Sigmoid colon (tissue), 7 donors: ENCODE data around the gene PLCB1. TPM values are rescaled to one million over a fixed set of nuclear protein-coding genes. Genes with fewer than 3 reads are reported as not detected.
A peak's percentile ranks its signal among the peaks of the same experiment; 100 is the strongest.

Experiments used
- DNase-seq: peaks from one replicate; pipeline ENCODE4 v3.0.0-alpha.2; 2019
- H3K27ac ChIP-seq, 4 donors: fragments of 200-600 bp; sonication (generic); one replicate each; pipeline ENCODE4 v1.5.1; 2016 to 2019; ENCODE audit warnings: mild to moderate bottlenecking in 1 of 4
- H3K27me3 ChIP-seq, 3 donors: fragments of 200-600 bp; sonication (generic); one replicate each; pipeline ENCODE4 v1.5.1; 2019; ENCODE audit warnings: mild to moderate bottlenecking in 1 of 3
- H3K36me3 ChIP-seq, 4 donors: fragments of 200-600 bp; sonication (generic); one replicate each; pipeline ENCODE4 v1.5.1; 2016 to 2019
- H3K4me1 ChIP-seq, 4 donors: fragments of 200-600 bp; sonication (generic); one replicate each; pipeline ENCODE4 v1.5.1; 2017 to 2019
- H3K4me3 ChIP-seq, 4 donors: fragments of 200-600 bp; sonication (generic); one replicate each; pipeline ENCODE4 v1.5.1; 2017 to 2019; ENCODE audit warnings: mild to moderate bottlenecking in 2 of 4, moderate library complexity in 1 of 4
- H3K9me3 ChIP-seq, 4 donors: fragments of 200-600 bp in 3 of 4; sonication (generic) in 3 of 4; one replicate each; pipeline versions ENCODE4 v1.5.1 to v1.6.1; 2013 to 2019
- EP300 ChIP-seq, 4 donors: sonication (generic); formaldehyde crosslinking; IDR thresholded peaks; one replicate each; pipeline ENCODE4 v1.6.1; 2017; ENCODE audit warnings: antibody characterized with exemption in 4 of 4
- POLR2A ChIP-seq, 2 donors: fragments of 450-650 bp; IDR thresholded peaks; one replicate each; pipeline ENCODE4 v1.6.1; 2016; ENCODE audit warnings: antibody characterized with exemption in 2 of 2, mild to moderate bottlenecking in 2 of 2, moderate library complexity in 2 of 2
- POLR2AphosphoS5 ChIP-seq, 4 donors: sonication (generic); formaldehyde crosslinking; IDR thresholded peaks; one replicate each; pipeline ENCODE4 v1.6.1; 2017; ENCODE audit warnings: antibody characterized with exemption in 4 of 4
- WGBS, 2 donors: extraction: QIAGEN DNeasy Blood & Tissue Kit; methylation state at CpG; one replicate each; pipeline ENCODE4 v1.1.7; 2013; 5-methylcytosine and 5-hydroxymethylcytosine counted together
- intact Hi-C: fragments of 100-400 bp; cut with DNase I; formaldehyde crosslinking; loops from one replicate; pipeline ENCODE4 v1.15.1; 2023
- polyA plus RNA-seq, 3 donors: library from polyadenylated mRNA; stranded (reverse); fragments of 200-250 nt; gene quantifications; one replicate each; pipeline ENCODE4 v1.2.3, GENCODE V29; 2013
- total RNA-seq, 4 donors: library from RNA; depleted of rRNA; stranded (reverse); fragments of >200 nt; gene quantifications; one replicate each; pipeline ENCODE4 v1.1.0, GENCODE V29; 2016
- TF ChIP-seq, protein P1 (sequence below), 4 experiments: fragments of 450-650 bp in 3 of 4; fragments of 200-600 bp in 1 of 4; IDR thresholded peaks; one replicate each; pipeline ENCODE4 v1.5.1; 2016 to 2019; ENCODE audit warnings: antibody characterized with exemption in 4 of 4, mild to moderate bottlenecking in 3 of 4, moderate library complexity in 2 of 4
- donor health status: healthy with polysubstance abuse.
- donor health status: Bipolar disorder and iron deficiency.
- donor health status: healthy.

PLCB1 gene
- total and polyA plus RNA-seq, 7 donors, result 0.92 to 117 (median 86.7) TPM

DNA sequence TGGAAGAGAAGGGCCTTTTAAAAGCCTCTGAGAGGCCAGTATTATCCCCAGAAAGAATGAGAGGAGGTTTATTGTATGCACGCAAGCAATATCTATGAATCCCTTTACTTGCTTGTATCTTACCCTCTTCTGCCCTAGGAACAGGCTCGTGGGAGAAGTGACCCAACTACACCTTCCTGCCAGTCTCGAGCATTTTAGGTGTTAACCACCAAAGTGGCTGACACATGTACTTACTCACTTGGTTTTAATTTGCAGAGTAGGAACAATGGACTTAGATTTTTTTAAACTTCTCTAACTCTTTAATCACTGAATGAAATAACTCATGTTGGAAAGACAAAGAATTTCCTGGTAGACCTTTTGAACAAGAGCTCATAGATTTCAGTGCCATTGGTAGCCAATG lies 296.9 kb downstream of the PLCB1 start:
- intact Hi-C loops, result no loop called here
- Histone ChIP-seq H3K4me1 (peaks cover 0 to 76% (median 51%) of the 10 kb centered on the region in 4 donors), H3K27ac (no peak overlapping the region), H3K27me3 (no peaks in the 10 kb centered on the region), H3K9me3 (no peaks in the 10 kb centered on the region), H3K36me3 (no peaks in the 10 kb centered on the region), H3K4me3 (no peak overlapping the region)
- DNase-seq, result no peak
- WGBS, 2 donors, result 72 to 78% methylated on average over 3 of the region's 3 CpGs
- no peak for TF ChIP-seq EP300 (IDR thresholded peaks at IDR 0.05)
- TF ChIP-seq POLR2A (IDR thresholded peaks at IDR 0.05), result no peak
- TF ChIP-seq, protein P1, sequence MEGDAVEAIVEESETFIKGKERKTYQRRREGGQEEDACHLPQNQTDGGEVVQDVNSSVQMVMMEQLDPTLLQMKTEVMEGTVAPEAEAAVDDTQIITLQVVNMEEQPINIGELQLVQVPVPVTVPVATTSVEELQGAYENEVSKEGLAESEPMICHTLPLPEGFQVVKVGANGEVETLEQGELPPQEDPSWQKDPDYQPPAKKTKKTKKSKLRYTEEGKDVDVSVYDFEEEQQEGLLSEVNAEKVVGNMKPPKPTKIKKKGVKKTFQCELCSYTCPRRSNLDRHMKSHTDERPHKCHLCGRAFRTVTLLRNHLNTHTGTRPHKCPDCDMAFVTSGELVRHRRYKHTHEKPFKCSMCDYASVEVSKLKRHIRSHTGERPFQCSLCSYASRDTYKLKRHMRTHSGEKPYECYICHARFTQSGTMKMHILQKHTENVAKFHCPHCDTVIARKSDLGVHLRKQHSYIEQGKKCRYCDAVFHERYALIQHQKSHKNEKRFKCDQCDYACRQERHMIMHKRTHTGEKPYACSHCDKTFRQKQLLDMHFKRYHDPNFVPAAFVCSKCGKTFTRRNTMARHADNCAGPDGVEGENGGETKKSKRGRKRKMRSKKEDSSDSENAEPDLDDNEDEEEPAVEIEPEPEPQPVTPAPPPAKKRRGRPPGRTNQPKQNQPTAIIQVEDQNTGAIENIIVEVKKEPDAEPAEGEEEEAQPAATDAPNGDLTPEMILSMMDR (IDR thresholded peaks at IDR 0.05), result no peak
- no peak for TF ChIP-seq POLR2AphosphoS5 (IDR thresholded peaks at IDR 0.05)

DNA sequence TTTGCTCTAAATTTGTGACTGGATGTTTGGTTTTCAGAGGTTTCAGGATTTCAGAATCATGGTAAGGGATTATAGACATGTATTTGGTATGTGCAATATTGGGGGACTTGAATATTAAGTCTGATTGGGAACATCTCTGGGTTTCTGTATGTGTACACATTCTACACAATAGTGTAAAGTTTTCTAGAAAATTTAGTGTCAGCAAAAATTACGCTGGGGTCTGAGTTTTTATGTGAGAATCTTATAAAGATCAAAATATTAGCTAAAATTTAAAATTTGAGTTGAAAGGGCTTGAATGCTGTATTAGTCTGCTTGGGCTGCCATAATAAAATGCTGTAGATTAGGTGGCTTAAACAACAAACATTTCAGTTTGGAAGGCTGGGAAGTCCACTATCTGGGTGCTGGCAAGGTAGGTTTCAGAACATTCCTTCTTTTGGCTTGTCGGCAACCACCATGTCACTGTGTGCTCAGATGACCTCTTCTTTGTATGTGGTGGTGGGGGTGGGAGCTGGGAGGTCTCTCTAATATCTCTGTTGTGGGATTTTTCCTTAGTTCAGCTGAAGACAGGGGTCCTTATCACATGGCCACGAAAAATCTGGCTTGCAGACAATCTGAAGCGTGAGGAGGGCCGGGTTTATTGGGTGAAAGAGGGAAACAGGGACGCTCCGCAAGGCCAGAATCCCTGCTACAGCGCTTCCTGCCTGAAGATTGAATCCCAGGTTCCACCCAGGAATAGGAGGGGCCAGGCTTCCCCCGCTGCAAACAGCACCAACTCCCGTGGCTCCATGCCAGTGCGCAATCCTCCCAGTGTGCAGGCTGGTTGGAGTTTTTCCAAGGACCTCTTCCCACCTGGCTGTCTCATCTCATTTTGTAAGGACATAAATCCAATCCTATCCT lies 299.7 kb downstream of the PLCB1 start:
- peak; percentile 88 for DNase-seq
- 50 to 83% methylated on average over 11 of the region's 11 CpGs for WGBS, 2 donors
- intact Hi-C loops, result no loop called here
- Histone ChIP-seq H3K9me3 (no peaks in the 10 kb centered on the region), H3K4me1 (peaks cover 0 to 56% (median 33%) of the 10 kb centered on the region in 4 donors), H3K36me3 (no peaks in the 10 kb centered on the region), H3K27ac (peak overlapping the region; percentile 63 to 73 (median 69)), H3K4me3 (peak overlapping the region in 2 of 4 donors; percentile 1 to 17), H3K27me3 (no peaks in the 10 kb centered on the region)
- TF ChIP-seq EP300 (IDR thresholded peaks at IDR 0.05) (no peak), POLR2AphosphoS5 (IDR thresholded peaks at IDR 0.05) (peak in 3 of 4 donors; percentile 24 to 34 (median 33))
- TF ChIP-seq, protein P1 (IDR thresholded peaks at IDR 0.05), result no peak

DNA sequence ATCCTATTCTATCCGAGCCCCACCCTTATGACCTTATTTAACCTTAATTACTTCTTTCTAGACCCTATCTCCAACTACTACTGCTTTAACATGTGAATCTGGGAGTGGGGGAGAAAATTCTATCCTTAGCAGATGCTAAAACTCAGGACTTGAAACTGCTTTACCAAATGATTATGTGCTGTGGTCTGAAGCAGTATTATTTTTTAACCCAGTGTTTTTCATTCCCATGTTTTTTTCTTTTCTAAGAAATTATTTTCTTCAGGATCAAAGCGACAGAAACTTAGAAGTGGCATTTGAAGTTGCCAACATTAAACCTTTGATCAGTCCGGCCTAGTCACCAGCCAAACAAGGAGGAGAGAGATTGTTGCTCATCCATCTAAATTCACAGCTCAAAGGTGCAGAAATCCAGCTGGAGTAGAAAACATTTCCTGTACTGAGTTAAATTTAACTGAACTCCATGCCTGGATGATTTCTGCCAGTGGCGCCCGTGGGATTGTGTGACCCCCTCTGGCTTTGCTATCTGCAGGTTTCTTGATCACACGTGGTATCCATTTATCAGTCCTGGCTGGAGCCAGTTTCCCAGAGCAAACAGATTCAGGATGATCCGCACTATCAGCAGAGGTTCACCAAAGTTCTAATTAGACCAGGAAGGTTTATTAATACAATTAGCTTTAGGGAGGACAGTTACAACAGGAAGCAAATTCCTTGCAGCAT lies 300.5 kb downstream of the PLCB1 start:
- no peaks in the 10 kb centered on the region for H3K27me3 ChIP-seq
- intact Hi-C loops, result no loop called here
- DNase-seq, result no peak
- H3K27ac ChIP-seq, result peak overlapping the region; percentile 63 to 73 (median 69)
- TF ChIP-seq, protein P1 (IDR thresholded peaks at IDR 0.05), result no peak
- TF ChIP-seq POLR2AphosphoS5 (IDR thresholded peaks at IDR 0.05), result peak in 2 of 4 donors; percentile 1 to 2
- TF ChIP-seq EP300 (IDR thresholded peaks at IDR 0.05), result no peak
- peak overlapping the region in 1 of 4 donors; percentile 1 for H3K4me3 ChIP-seq
- no peaks in the 10 kb centered on the region for H3K36me3 ChIP-seq
- peaks cover 0 to 49% (median 33%) of the 10 kb centered on the region in 4 donors for H3K4me1 ChIP-seq
- H3K9me3 ChIP-seq, result no peaks in the 10 kb centered on the region
- WGBS, 2 donors, result 49 to 67% methylated on average over 7 of the region's 7 CpGs

DNA sequence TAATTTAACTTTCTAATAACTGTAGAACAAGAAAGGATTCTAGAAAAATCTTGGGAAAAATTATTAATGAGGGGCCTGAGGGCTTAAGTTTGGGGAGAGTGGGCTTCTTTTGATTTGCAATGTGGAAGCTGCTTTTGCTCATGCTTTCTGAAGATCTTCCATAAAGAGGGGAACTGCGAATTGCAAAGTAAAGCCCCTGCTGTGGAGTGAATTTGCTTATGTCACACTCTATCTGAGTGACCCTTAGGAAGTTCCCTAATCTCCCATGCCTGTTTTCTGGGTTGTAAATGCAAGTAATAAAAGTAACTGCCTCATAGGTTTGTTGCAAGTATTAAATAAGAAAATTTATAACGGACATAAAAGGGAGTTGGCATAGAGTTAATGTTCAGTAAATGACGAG lies 301.2 kb downstream of the PLCB1 start:
- peak overlapping the region in 3 of 4 donors; percentile 68 to 73 (median 70) for H3K27ac ChIP-seq
- no peaks in the 10 kb centered on the region for H3K36me3 ChIP-seq
- H3K27me3 ChIP-seq, result no peaks in the 10 kb centered on the region
- H3K4me3 ChIP-seq, result no peak overlapping the region
- DNase-seq, result no peak
- H3K4me1 ChIP-seq, result peaks cover 0 to 45% (median 33%) of the 10 kb centered on the region in 4 donors
- no peak for TF ChIP-seq EP300 (IDR thresholded peaks at IDR 0.05)
- no peak for TF ChIP-seq POLR2AphosphoS5 (IDR thresholded peaks at IDR 0.05)
- no peaks in the 10 kb centered on the region for H3K9me3 ChIP-seq
- WGBS, 2 donors, result 18 to 61% methylated on average over 3 of the region's 3 CpGs
- intact Hi-C loops, result no loop called here

DNA sequence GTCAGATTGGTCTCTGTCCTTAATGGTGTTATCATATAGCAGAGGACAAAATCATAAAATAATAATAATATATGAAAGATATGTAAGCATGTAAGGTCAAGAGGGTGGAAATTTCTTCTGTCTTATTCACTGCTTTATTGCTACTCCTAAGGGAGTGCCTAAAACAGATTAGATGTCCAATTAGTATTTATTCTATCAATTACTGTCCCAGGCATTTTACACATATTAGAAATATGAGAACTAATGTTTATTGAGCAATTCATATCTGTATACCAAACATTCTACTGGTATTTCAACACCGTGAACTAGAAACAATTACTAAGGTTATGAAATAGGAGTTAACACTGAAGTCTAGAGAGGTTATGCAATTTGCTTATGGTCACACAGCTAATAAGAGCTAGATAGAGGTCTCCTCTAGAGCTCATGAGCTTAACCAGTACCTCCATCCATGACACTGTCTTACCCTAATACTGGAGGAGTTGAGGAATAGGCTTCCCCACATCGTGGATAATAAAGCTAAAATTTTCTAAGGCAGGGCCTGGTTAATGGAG lies 302.3 kb downstream of the PLCB1 start:
- no peaks in the 10 kb centered on the region for H3K36me3 ChIP-seq
- DNase-seq, result no peak
- no peak overlapping the region for H3K27ac ChIP-seq
- no peaks in the 10 kb centered on the region for H3K9me3 ChIP-seq
- intact Hi-C loops, result no loop called here
- peaks cover 0 to 48% (median 34%) of the 10 kb centered on the region in 4 donors for H3K4me1 ChIP-seq
- H3K27me3 ChIP-seq, result no peaks in the 10 kb centered on the region
- TF ChIP-seq POLR2AphosphoS5 (IDR thresholded peaks at IDR 0.05) (peak in 1 of 4 donors; percentile 10), EP300 (IDR thresholded peaks at IDR 0.05) (no peak)
- WGBS, 2 donors, result 78 to 85% methylated on average over 2 of the region's 2 CpGs
- no peak overlapping the region for H3K4me3 ChIP-seq
